ENCODE measurements around the gene FGF6. TPM values are rescaled to one million over a fixed set of nuclear protein-coding genes. Genes with fewer than 3 reads are reported as not detected.

Gene FGF6
- total and polyA plus RNA-seq, 4 donors: not detected

DNA sequence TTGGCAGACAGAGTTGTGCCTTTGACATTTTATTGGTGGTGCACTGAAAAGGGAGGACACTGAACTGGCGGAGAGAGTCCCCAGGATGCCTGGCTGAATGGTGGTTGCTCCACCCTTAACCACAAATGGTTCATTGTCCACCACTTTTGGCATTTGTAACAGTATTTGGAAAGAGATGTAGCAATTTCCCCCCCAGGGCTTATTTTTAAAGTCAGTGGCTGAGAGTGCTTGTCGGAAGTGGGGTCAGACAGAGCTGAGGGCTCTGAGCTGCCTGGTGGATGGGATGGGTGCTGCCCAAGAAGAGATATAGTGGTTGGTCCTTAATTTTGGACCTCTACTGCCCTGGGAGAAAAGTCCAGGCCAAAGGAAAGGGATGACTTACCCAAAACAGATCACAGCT is 31.5 kb upstream of the FGF6 start:
- H3K9ac ChIP-seq (ENCODE audit: low read depth in 1 of 2, low read length in 2 of 2): no peak overlapping the region
- H3K36me3 ChIP-seq (ENCODE audit: control insufficient read depth in 4 of 4, insufficient read depth in 3 of 4, low read depth in 1 of 4, low read length in 3 of 4): no peaks in the 10 kb centered on the region
- peaks cover 0 to 6% (median 0%) of the 10 kb centered on the region in 4 donors for H3K9me3 ChIP-seq (ENCODE audit: control insufficient read depth in 4 of 4, low read length in 3 of 4)
- no peak overlapping the region for H3K4me3 ChIP-seq (ENCODE audit: low read depth in 1 of 3, low read length in 3 of 3)
- no peak overlapping the region for H3K27ac ChIP-seq (ENCODE audit: low read depth in 1 of 2, low read length in 2 of 2)
- no peaks in the 10 kb centered on the region for H3K4me1 ChIP-seq (ENCODE audit: control insufficient read depth in 4 of 4, insufficient read depth in 4 of 4, low read length in 3 of 4)
- WGBS: 85% methylated on average over 2 of the region's 2 CpGs
- H3K27me3 ChIP-seq (ENCODE audit: control insufficient read depth in 4 of 4, insufficient read depth in 4 of 4, low read length in 3 of 4): no peaks in the 10 kb centered on the region
- no peak for DNase-seq (ENCODE audit: low spot score)
- no peak for TF ChIP-seq NR2F2 (IDR thresholded peaks at IDR 0.05)
- no peak for TF ChIP-seq JUND (IDR thresholded peaks at IDR 0.05)
- TF ChIP-seq RAD21 (IDR thresholded peaks at IDR 0.05): no peak
- TF ChIP-seq, protein P1, sequence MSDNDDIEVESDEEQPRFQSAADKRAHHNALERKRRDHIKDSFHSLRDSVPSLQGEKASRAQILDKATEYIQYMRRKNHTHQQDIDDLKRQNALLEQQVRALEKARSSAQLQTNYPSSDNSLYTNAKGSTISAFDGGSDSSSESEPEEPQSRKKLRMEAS (IDR thresholded peaks at IDR 0.05): no peak
- TF ChIP-seq FOXA2 (IDR thresholded peaks at IDR 0.05): no peak
- TF ChIP-seq RXRA (IDR thresholded peaks at IDR 0.05): no peak
- TF ChIP-seq, protein P2, sequence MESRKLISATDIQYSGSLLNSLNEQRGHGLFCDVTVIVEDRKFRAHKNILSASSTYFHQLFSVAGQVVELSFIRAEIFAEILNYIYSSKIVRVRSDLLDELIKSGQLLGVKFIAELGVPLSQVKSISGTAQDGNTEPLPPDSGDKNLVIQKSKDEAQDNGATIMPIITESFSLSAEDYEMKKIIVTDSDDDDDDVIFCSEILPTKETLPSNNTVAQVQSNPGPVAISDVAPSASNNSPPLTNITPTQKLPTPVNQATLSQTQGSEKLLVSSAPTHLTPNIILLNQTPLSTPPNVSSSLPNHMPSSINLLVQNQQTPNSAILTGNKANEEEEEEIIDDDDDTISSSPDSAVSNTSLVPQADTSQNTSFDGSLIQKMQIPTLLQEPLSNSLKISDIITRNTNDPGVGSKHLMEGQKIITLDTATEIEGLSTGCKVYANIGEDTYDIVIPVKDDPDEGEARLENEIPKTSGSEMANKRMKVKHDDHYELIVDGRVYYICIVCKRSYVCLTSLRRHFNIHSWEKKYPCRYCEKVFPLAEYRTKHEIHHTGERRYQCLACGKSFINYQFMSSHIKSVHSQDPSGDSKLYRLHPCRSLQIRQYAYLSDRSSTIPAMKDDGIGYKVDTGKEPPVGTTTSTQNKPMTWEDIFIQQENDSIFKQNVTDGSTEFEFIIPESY (IDR thresholded peaks at IDR 0.05): no peak
- no peak for TF ChIP-seq YY1 (IDR thresholded peaks at IDR 0.05)
- TF ChIP-seq, protein P3, sequence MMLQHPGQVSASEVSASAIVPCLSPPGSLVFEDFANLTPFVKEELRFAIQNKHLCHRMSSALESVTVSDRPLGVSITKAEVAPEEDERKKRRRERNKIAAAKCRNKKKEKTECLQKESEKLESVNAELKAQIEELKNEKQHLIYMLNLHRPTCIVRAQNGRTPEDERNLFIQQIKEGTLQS (IDR thresholded peaks at IDR 0.05): no peak
- TF ChIP-seq, protein P4, sequence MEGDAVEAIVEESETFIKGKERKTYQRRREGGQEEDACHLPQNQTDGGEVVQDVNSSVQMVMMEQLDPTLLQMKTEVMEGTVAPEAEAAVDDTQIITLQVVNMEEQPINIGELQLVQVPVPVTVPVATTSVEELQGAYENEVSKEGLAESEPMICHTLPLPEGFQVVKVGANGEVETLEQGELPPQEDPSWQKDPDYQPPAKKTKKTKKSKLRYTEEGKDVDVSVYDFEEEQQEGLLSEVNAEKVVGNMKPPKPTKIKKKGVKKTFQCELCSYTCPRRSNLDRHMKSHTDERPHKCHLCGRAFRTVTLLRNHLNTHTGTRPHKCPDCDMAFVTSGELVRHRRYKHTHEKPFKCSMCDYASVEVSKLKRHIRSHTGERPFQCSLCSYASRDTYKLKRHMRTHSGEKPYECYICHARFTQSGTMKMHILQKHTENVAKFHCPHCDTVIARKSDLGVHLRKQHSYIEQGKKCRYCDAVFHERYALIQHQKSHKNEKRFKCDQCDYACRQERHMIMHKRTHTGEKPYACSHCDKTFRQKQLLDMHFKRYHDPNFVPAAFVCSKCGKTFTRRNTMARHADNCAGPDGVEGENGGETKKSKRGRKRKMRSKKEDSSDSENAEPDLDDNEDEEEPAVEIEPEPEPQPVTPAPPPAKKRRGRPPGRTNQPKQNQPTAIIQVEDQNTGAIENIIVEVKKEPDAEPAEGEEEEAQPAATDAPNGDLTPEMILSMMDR (IDR thresholded peaks at IDR 0.05; ENCODE audit: low read depth, low read length, missing input control): no peak
- no peak for TF ChIP-seq HNF4G (IDR thresholded peaks at IDR 0.05)
- no peak for TF ChIP-seq FOXA1 (IDR thresholded peaks at IDR 0.05)
- TF ChIP-seq SP1 (IDR thresholded peaks at IDR 0.05): no peak
- TF ChIP-seq EGR1 (IDR thresholded peaks at IDR 0.05; ENCODE audit: low read depth in 2 of 2): no peak
- TF ChIP-seq GABPA (IDR thresholded peaks at IDR 0.05 in 1 of 2, conservative IDR thresholded peaks at IDR 0.05 in 1 of 2): no peak
- no peak for TF ChIP-seq HNF4A (conservative IDR thresholded peaks at IDR 0.05)
- no peak for TF ChIP-seq TAF1 (conservative IDR thresholded peaks at IDR 0.05)

DNA sequence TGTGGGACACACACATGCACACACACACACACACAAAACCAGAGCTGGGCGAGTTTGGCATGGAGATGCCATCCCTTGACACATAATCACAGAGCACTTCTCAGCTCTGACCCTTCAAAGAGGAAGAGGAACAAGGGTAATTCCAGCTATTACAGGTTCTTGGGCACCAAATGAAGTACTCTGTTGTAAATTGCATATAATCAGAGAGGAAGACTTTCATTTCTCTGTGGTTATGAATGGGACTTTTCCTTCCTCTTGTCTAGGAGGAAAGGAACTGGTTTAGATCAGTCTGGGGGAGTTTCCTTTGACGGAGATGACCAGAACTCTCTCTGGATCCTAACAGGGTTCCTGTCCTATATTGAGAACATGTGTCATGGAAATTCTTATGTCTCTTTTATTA is 26.4 kb upstream of the FGF6 start:
- no peaks in the 10 kb centered on the region for H3K36me3 ChIP-seq (ENCODE audit: control insufficient read depth in 4 of 4, insufficient read depth in 3 of 4, low read depth in 1 of 4, low read length in 3 of 4)

More for the DNA sequence above, 26.4 kb upstream of the FGF6 start:
- 69% methylated on average over 2 of the region's 2 CpGs for WGBS
- H3K27me3 ChIP-seq (ENCODE audit: control insufficient read depth in 4 of 4, insufficient read depth in 4 of 4, low read length in 3 of 4): no peaks in the 10 kb centered on the region
- no peak for TF ChIP-seq RAD21 (IDR thresholded peaks at IDR 0.05)
- no peak for DNase-seq (ENCODE audit: low spot score)
- H3K9ac ChIP-seq (ENCODE audit: low read depth in 1 of 2, low read length in 2 of 2): no peak overlapping the region
- H3K4me3 ChIP-seq (ENCODE audit: low read depth in 1 of 3, low read length in 3 of 3): no peak overlapping the region
- no peaks in the 10 kb centered on the region for H3K4me1 ChIP-seq (ENCODE audit: control insufficient read depth in 4 of 4, insufficient read depth in 4 of 4, low read length in 3 of 4)
- H3K27ac ChIP-seq (ENCODE audit: low read depth in 1 of 2, low read length in 2 of 2): no peak overlapping the region
- H3K9me3 ChIP-seq (ENCODE audit: control insufficient read depth in 4 of 4, low read length in 3 of 4): no peaks in the 10 kb centered on the region

Data from liver (tissue), 9 donors.